A673 (cell line): ENCODE results near the gene KDM5A. TPM values are rescaled to one million over a fixed set of nuclear protein-coding genes. Genes with fewer than 3 reads are reported as not detected.
"Not testable (repeated sequence)": the region's sequence is repeated elsewhere in the genome, so short reads cannot be mapped to it uniquely, and the experiment has no call there.

Source experiments
- BruUV-seq: library from RNA; stranded (reverse); fragments of 400-500 nt; replicated peaks from 2 replicates; lab custom pipeline; 2021; lab: Mats Ljungman, UMichigan
- CTCF ChIA-PET: fragments of 300-600 bp; sonication (Branson Sonifier 250); formaldehyde crosslinking; loops from one replicate; lab custom pipeline; 2022; ENCODE audit warnings: antibody characterized with exemption; lab: Charles Lee
- POLR2A ChIA-PET: fragments of 300-600 bp; sonication (Branson Sonifier 250); formaldehyde crosslinking; loops from one replicate; lab custom pipeline; 2022; ENCODE audit warnings: antibody characterized with exemption; ENCODE audit not compliant: low non-redundant PET; lab: Charles Lee
- DNase-seq: peaks from one replicate; pipeline ENCODE4 v3.0.0-alpha.2; 2015; ENCODE audit warnings: low spot score
- H3K27ac ChIP-seq: fragments of 200-600 bp; sonication (generic); 2 replicates; pipeline ENCODE4 v1.5.1; 2016; ENCODE audit warnings: mixed run types, low read depth, mild to moderate bottlenecking, mixed read lengths, antibody characterized with exemption, low read length; ENCODE audit not compliant: poor library complexity, severe bottlenecking
- H3K27me3 ChIP-seq: fragments of 200-600 bp; sonication (generic); replicated peaks from 2 replicates; pipeline ENCODE4 v1.6.1; 2017; ENCODE audit warnings: mixed run types, low read depth, mild to moderate bottlenecking, mixed read lengths, antibody characterized with exemption, low read length; ENCODE audit not compliant: insufficient read depth, poor library complexity
- H3K36me3 ChIP-seq: fragments of 200-600 bp; sonication (generic); 2 replicates; pipeline ENCODE4 v1.6.1; 2016; ENCODE audit warnings: mixed run types, mild to moderate bottlenecking, mixed read lengths, antibody characterized with exemption, low read length; ENCODE audit not compliant: insufficient read depth, poor library complexity, severe bottlenecking
- H3K4me1 ChIP-seq: fragments of 200-600 bp; sonication (generic); 2 replicates; pipeline ENCODE4 v1.6.1; 2017; ENCODE audit warnings: mixed run types, mild to moderate bottlenecking, mixed read lengths, antibody characterized with exemption, low read length; ENCODE audit not compliant: insufficient read depth, poor library complexity, severe bottlenecking
- H3K4me3 ChIP-seq: fragments of 200-600 bp; sonication (generic); 2 replicates; pipeline ENCODE4 v1.5.1; 2016; ENCODE audit warnings: low read depth, mixed run types, mild to moderate bottlenecking, mixed read lengths, low read length; ENCODE audit not compliant: poor library complexity, severe bottlenecking
- H3K9me3 ChIP-seq: fragments of 200-600 bp; sonication (generic); 2 replicates; pipeline ENCODE4 v1.6.1; 2016; ENCODE audit warnings: mixed run types, low read depth, mild to moderate bottlenecking, mixed read lengths, antibody characterized with exemption, low read length; ENCODE audit not compliant: poor library complexity, severe bottlenecking
- CTCF ChIP-seq: fragments of 300-800, 200-600 bp; sonication (generic); conservative IDR thresholded peaks from 2 replicates; pipeline ENCODE4 v1.5.1; 2017; ENCODE audit warnings: low read depth, mild to moderate bottlenecking, antibody characterized with exemption, low read length, moderate library complexity, mixed read lengths
- EZH2 ChIP-seq: fragments of 200-600 bp; sonication (generic); IDR thresholded peaks from 2 replicates; pipeline ENCODE4 v1.6.1; 2017; ENCODE audit warnings: borderline replicate concordance, low read depth, mild to moderate bottlenecking, mixed read lengths, antibody characterized with exemption, low read length; ENCODE audit not compliant: poor library complexity, severe bottlenecking
- intact Hi-C: fragments of 100-400 bp; cut with micrococcal nuclease; formaldehyde crosslinking; loops from one replicate; pipeline ENCODE4 v1.10.0; 2022; ENCODE audit not compliant: unreplicated experiment
- total RNA-seq: library from RNA; stranded (reverse); gene quantifications from 2 replicates; pipeline ENCODE4 v1.2.3, GENCODE V29; 2021

Gene KDM5A
- total RNA-seq, 1 experiment from 2014 or later, result 68.8 TPM

GRCh38 chr12:298059-298458 lies 91.1 kb downstream of the KDM5A start:
- H3K4me1 ChIP-seq, intact Hi-C loops, POLR2A ChIA-PET, H3K9me3 ChIP-seq, H3K4me3 ChIP-seq, CTCF ChIA-PET, DNase-seq, H3K27ac ChIP-seq, BruUV-seq, H3K27me3 ChIP-seq: not testable (repeated sequence)
- H3K36me3 ChIP-seq, result peaks cover 38% of the 10 kb centered on the region

- Histone ChIP-seq H3K27ac (no peak overlapping the region), H3K4me3 (no peak overlapping the region), H3K27me3 (no peaks in the 10 kb centered on the region), H3K9me3 (no peaks in the 10 kb centered on the region), H3K36me3 (peaks cover 51% of the 10 kb centered on the region), H3K4me1 (no peaks in the 10 kb centered on the region)
- TF ChIP-seq EZH2 (no peak), CTCF (no peak)
- intact Hi-C loops, result no loop called here
- DNase-seq, result no peak
- POLR2A ChIA-PET, result no interaction called here
- BruUV-seq, result no TSS peak
- CTCF ChIA-PET, result no interaction called here
Measured at GRCh38 chr12:295132-295531, 94.0 kb downstream of the KDM5A start.

GRCh38 chr12:293199-293598 lies 95.9 kb downstream of the KDM5A start:
- POLR2A ChIA-PET, result no interaction called here
- Histone ChIP-seq H3K4me3 (no peak overlapping the region), H3K36me3 (peaks cover 54% of the 10 kb centered on the region), H3K9me3 (no peaks in the 10 kb centered on the region), H3K4me1 (no peaks in the 10 kb centered on the region), H3K27me3 (no peaks in the 10 kb centered on the region), H3K27ac (no peak overlapping the region)
- DNase-seq, result no peak
- BruUV-seq, result no TSS peak
- intact Hi-C loops, result no loop called here
- CTCF ChIA-PET, result no interaction called here
- TF ChIP-seq EZH2 (no peak), CTCF (no peak)

GRCh38 chr12:292186-292585 lies 96.9 kb downstream of the KDM5A start:
- Histone ChIP-seq H3K4me3 (no peak overlapping the region), H3K27ac (no peak overlapping the region), H3K9me3 (no peaks in the 10 kb centered on the region), H3K4me1 (no peaks in the 10 kb centered on the region), H3K27me3 (no peaks in the 10 kb centered on the region), H3K36me3 (peaks cover 49% of the 10 kb centered on the region)
- CTCF ChIA-PET, result no interaction called here
- TF ChIP-seq EZH2, result no peak
- no peak for TF ChIP-seq CTCF
- BruUV-seq, result no TSS peak
- DNase-seq, result no peak
- POLR2A ChIA-PET, result no interaction called here
- intact Hi-C loops, result no loop called here
